Measurements from ENCODE around the gene MACROD2. TPM values are rescaled to one million over a fixed set of nuclear protein-coding genes. Genes with fewer than 3 reads are reported as not detected.

Gene MACROD2
- total RNA-seq, 1 donor from 2014 or later = 6.4 TPM

DNA sequence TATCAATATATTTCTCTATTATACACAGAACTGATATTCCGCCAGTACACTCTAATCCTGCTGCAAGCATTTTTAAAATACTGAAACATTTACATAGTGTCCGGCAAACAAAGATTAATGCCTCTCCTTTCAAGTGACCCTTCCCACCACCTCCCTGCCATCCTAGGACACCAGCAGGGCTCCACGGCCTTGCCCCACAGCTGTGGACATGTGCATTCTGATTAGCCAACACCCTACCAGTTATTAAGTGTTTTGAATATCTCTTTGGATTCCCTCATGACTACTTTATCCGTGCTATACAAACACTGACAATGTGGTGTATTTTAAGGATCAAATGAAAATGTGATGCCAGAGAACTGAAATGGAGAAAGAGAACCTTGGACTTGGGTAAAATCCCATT, 1962.8 kb downstream of the MACROD2 start:
- H3K36me3 Mint-ChIP-seq (ENCODE audit: low read depth) = no peaks in the 10 kb centered on the region
- no peak for DNase-seq (ENCODE audit: low read depth, low spot score)
- H3K4me1 Mint-ChIP-seq = no peaks in the 10 kb centered on the region
- no peak overlapping the region for H3K27ac Mint-ChIP-seq (ENCODE audit: unreplicated experiment)
- H3K9me3 Mint-ChIP-seq = no peaks in the 10 kb centered on the region
- TF ChIP-seq, protein P1, sequence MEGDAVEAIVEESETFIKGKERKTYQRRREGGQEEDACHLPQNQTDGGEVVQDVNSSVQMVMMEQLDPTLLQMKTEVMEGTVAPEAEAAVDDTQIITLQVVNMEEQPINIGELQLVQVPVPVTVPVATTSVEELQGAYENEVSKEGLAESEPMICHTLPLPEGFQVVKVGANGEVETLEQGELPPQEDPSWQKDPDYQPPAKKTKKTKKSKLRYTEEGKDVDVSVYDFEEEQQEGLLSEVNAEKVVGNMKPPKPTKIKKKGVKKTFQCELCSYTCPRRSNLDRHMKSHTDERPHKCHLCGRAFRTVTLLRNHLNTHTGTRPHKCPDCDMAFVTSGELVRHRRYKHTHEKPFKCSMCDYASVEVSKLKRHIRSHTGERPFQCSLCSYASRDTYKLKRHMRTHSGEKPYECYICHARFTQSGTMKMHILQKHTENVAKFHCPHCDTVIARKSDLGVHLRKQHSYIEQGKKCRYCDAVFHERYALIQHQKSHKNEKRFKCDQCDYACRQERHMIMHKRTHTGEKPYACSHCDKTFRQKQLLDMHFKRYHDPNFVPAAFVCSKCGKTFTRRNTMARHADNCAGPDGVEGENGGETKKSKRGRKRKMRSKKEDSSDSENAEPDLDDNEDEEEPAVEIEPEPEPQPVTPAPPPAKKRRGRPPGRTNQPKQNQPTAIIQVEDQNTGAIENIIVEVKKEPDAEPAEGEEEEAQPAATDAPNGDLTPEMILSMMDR (conservative IDR thresholded peaks at IDR 0.05) = no peak
- no peaks in the 10 kb centered on the region for H3K27me3 Mint-ChIP-seq (ENCODE audit: low read depth)
- H3K4me3 Mint-ChIP-seq = no peak overlapping the region

GRCh38 chr20:15965165-15965564, 1969.8 kb downstream of the MACROD2 start:
- Mint-ChIP-seq H3K4me3 (no peak overlapping the region), H3K27me3 (ENCODE audit: low read depth) (no peaks in the 10 kb centered on the region), H3K9me3 (peaks cover 3% of the 10 kb centered on the region), H3K36me3 (ENCODE audit: low read depth) (no peaks in the 10 kb centered on the region), H3K27ac (ENCODE audit: unreplicated experiment) (no peak overlapping the region), H3K4me1 (no peaks in the 10 kb centered on the region)
- TF ChIP-seq, protein P1 (conservative IDR thresholded peaks at IDR 0.05) = no peak
- DNase-seq (ENCODE audit: low read depth, low spot score) = no peak

- no peak for DNase-seq (ENCODE audit: low read depth, low spot score)
- no peaks in the 10 kb centered on the region for H3K27me3 Mint-ChIP-seq (ENCODE audit: low read depth)
Measured at GRCh38 chr20:15967334-15967733, 1972.0 kb downstream of the MACROD2 start.

GRCh38 chr20:15976047-15976736, 1980.9 kb downstream of the MACROD2 start:
- TF ChIP-seq, protein P1 (conservative IDR thresholded peaks at IDR 0.05) = no peak
- H3K4me3 Mint-ChIP-seq = no peak overlapping the region
- no peak for DNase-seq (ENCODE audit: low read depth, low spot score)
- H3K9me3 Mint-ChIP-seq = peaks cover 17% of the 10 kb centered on the region
- H3K4me1 Mint-ChIP-seq = peaks cover 18% of the 10 kb centered on the region
- H3K27me3 Mint-ChIP-seq (ENCODE audit: low read depth) = no peaks in the 10 kb centered on the region
- H3K27ac Mint-ChIP-seq (ENCODE audit: unreplicated experiment) = peak overlapping the region; percentile 96
- H3K36me3 Mint-ChIP-seq (ENCODE audit: low read depth) = peaks cover 16% of the 10 kb centered on the region

More at GRCh38 chr20:15967334-15967733, 1972.0 kb downstream of the MACROD2 start:
- H3K9me3 Mint-ChIP-seq = peaks cover 14% of the 10 kb centered on the region
- TF ChIP-seq, protein P1 (conservative IDR thresholded peaks at IDR 0.05) = no peak
- no peak overlapping the region for H3K27ac Mint-ChIP-seq (ENCODE audit: unreplicated experiment)
- no peaks in the 10 kb centered on the region for H3K4me1 Mint-ChIP-seq
- H3K36me3 Mint-ChIP-seq (ENCODE audit: low read depth) = peaks cover 10% of the 10 kb centered on the region
- H3K4me3 Mint-ChIP-seq = no peak overlapping the region

DNA sequence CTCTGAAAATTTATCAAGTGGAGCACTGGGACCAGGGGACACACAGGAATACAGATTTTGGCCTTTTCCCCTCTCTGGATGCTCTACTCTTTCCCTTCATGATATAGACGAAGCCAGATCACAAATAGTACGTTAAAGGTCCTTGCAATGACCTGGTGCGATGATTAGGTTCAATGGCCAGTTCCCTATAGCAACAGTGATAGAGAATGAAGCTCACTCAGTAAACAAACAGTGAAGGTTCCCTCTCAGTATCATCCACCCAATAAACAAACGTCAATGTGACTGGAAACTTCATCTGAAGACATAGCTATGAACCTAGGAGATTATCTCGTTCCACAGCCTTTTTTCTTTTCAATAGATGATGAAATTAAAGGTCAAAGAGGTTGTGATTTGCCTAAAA, 1981.7 kb downstream of the MACROD2 start:
- H3K4me3 Mint-ChIP-seq = no peak overlapping the region
- H3K4me1 Mint-ChIP-seq = peaks cover 18% of the 10 kb centered on the region
- DNase-seq (ENCODE audit: low read depth, low spot score) = no peak
- TF ChIP-seq, protein P1 (conservative IDR thresholded peaks at IDR 0.05) = no peak
- H3K36me3 Mint-ChIP-seq (ENCODE audit: low read depth) = peaks cover 11% of the 10 kb centered on the region
- no peaks in the 10 kb centered on the region for H3K27me3 Mint-ChIP-seq (ENCODE audit: low read depth)
- no peak overlapping the region for H3K27ac Mint-ChIP-seq (ENCODE audit: unreplicated experiment)
- peaks cover 11% of the 10 kb centered on the region for H3K9me3 Mint-ChIP-seq

All from neural crest cell (in vitro differentiated cells).